Measurements from ENCODE around the gene TSPO2. TPM values are rescaled to one million over a fixed set of nuclear protein-coding genes. Genes with fewer than 3 reads are reported as not detected.

TSPO2 gene
- total and polyA plus RNA-seq, 9 of the 15 experiments (the other 6 are each of a cell fraction or from before 2014, with no cell fraction given), result not detected

- intact Hi-C loops (cut with micrococcal nuclease), result loop anchor here (5.0 kb wide), 1 partner anchor 91 kb away; no protein-coding TSS in a partner anchor
- Histone ChIP-seq H2AFZ (ENCODE audit: low read depth, low read length) (no peak overlapping the region), H4K20me1 (replicated peaks; ENCODE audit: control insufficient read depth, insufficient read depth, low read length) (no peaks in the 10 kb centered on the region), H3K4me1 (replicated peaks in 1 of 2; ENCODE audit: control insufficient read depth in 2 of 2, insufficient read depth in 2 of 2, low read length in 2 of 2) (no peaks in the 10 kb centered on the region), H3K27ac (ENCODE audit: extremely low read depth, low read depth, low read length) (no peak overlapping the region), H3K36me3 (ENCODE audit: control insufficient read depth, insufficient read depth, low read length) (peaks cover 87% of the 10 kb centered on the region), H3K9me1 (ENCODE audit: control insufficient read depth, insufficient read depth, low read length) (no peaks in the 10 kb centered on the region), H3K27me3 (ENCODE audit: control insufficient read depth in 2 of 2, insufficient read depth in 2 of 2, low read length in 2 of 2) (no peaks in the 10 kb centered on the region), H3K4me3 (no peak overlapping the region), H3K9me3 (replicated peaks; ENCODE audit: control insufficient read depth, insufficient read depth, low read depth, low read length) (no peaks in the 10 kb centered on the region), H3K79me2 (ENCODE audit: control insufficient read depth, insufficient read depth, low read length) (no peaks in the 10 kb centered on the region), H3K9ac (ENCODE audit: insufficient read depth in 1 of 2, low read depth in 2 of 2, low read length in 2 of 2) (no peak overlapping the region), H3K4me2 (ENCODE audit: insufficient read depth, low read length) (no peak overlapping the region)
- no peak for DNase-seq (ENCODE audit: extremely low read depth in 1 of 4, low spot score in 3 of 4)
- 92% methylated on average over 1 of the region's 1 CpG for WGBS (ENCODE audit: insufficient coverage, low coverage, missing lambda C conversion rate)
- no TSS peak for BruUV-seq (replicated peaks)
- ChIA-PET CTCF (ENCODE audit: low intra/inter-chr PET ratio) (no interaction called here), POLR2A (interaction anchor here (0.7 to 1.8 kb wide), 4 partner anchors 9 to 238 kb away, joined by 3 to 5 read pairs (median 4); no protein-coding TSS in a partner anchor)
- no peak for ATAC-seq
- no peak for FAIRE-seq
- in situ Hi-C loops (cut with MboI), result no loop called here
- TF ChIP-seq MTF1 (CRISPR knock-in tag; IDR thresholded peaks at IDR 0.05; ENCODE audit: borderline replicate concordance), result no peak
- TF ChIP-seq HNRNPLL (IDR thresholded peaks at IDR 0.05; ENCODE audit: low read depth, low read length, poor library complexity, severe bottlenecking), result no peak
- TF ChIP-seq CBX8 (IDR thresholded peaks at IDR 0.05; ENCODE audit: borderline replicate concordance, extremely low read depth, low read depth, low read length, poor library complexity, severe bottlenecking), result no peak
- TF ChIP-seq MTA1 (IDR thresholded peaks at IDR 0.05; ENCODE audit: borderline replicate concordance), result no peak
- no peak for TF ChIP-seq FOSL1 (tag; conservative IDR thresholded peaks at IDR 0.05)
- no peak for TF ChIP-seq MECOM (CRISPR knock-in tag; IDR thresholded peaks at IDR 0.05)
These were observed 48.8 kb downstream of the TSPO2 start for GRCh38 chr6:41090841-41091761.

Measured in K562 (cell line).